HG02678 (cell line): ENCODE measurements around the gene PAPSS2.
"Not testable (repeated sequence)": the region's sequence is repeated elsewhere in the genome, so short reads cannot be mapped to it uniquely, and the experiment has no call there.

Experiments used
- ATAC-seq: cut with Tn5 transposase; IDR thresholded peaks from one replicate; pipeline ENCODE4 v1.9.1; 2021; ENCODE audit warnings: mild to moderate bottlenecking, moderate library complexity; ENCODE audit not compliant: unreplicated experiment

PAPSS2 gene

GRCh38 chr10:87702260-87702972, 42.7 kb downstream of the PAPSS2 start:
- no peak for ATAC-seq

- ATAC-seq, result no peak
These were observed 43.3 kb downstream of the PAPSS2 start for GRCh38 chr10:87702973-87703294.

- no peak for ATAC-seq
These were observed 44.1 kb downstream of the PAPSS2 start for GRCh38 chr10:87703771-87704170.

- no peak for ATAC-seq
These were observed 45.7 kb downstream of the PAPSS2 start for GRCh38 chr10:87705339-87705738.

GRCh38 chr10:87706731-87707130, 47.1 kb downstream of the PAPSS2 start:
- no peak for ATAC-seq

- no peak for ATAC-seq
These were observed 47.6 kb downstream of the PAPSS2 start for GRCh38 chr10:87707254-87707653.

- ATAC-seq, result no peak
These were observed 53.4 kb downstream of the PAPSS2 start for GRCh38 chr10:87712913-87713616.

- no peak for ATAC-seq
These were observed 54.0 kb downstream of the PAPSS2 start for GRCh38 chr10:87713707-87714106.

- no peak for ATAC-seq
These were observed 56.1 kb downstream of the PAPSS2 start for GRCh38 chr10:87715552-87716347.

- no peak for ATAC-seq
These were observed 56.6 kb downstream of the PAPSS2 start for GRCh38 chr10:87716348-87716670.

GRCh38 chr10:87720665-87721064, 61.0 kb downstream of the PAPSS2 start:
- ATAC-seq, result no peak

GRCh38 chr10:87721781-87722180, 62.1 kb downstream of the PAPSS2 start:
- no peak for ATAC-seq

GRCh38 chr10:87722716-87723115, 63.0 kb downstream of the PAPSS2 start:
- no peak for ATAC-seq

- ATAC-seq, result no peak
These were observed 63.8 kb downstream of the PAPSS2 start for GRCh38 chr10:87723500-87723899.

- no peak for ATAC-seq
These were observed 65.1 kb downstream of the PAPSS2 start for GRCh38 chr10:87724789-87725188.

- no peak for ATAC-seq
These were observed 70.3 kb downstream of the PAPSS2 start for GRCh38 chr10:87729940-87730339.

- ATAC-seq, result no peak
These were observed 73.4 kb downstream of the PAPSS2 start for GRCh38 chr10:87733081-87733480.

- no peak for ATAC-seq
These were observed 75.5 kb downstream of the PAPSS2 start for GRCh38 chr10:87734987-87735827.

GRCh38 chr10:87738253-87738652, 78.6 kb downstream of the PAPSS2 start:
- ATAC-seq, result not testable (repeated sequence)

- ATAC-seq, result no peak
These were observed 80.0 kb downstream of the PAPSS2 start for GRCh38 chr10:87739703-87740102.

- no peak for ATAC-seq
These were observed 80.6 kb downstream of the PAPSS2 start for GRCh38 chr10:87740254-87740655.
